T-helper 1 cell treated with Interleukin-12 subunit alpha and Interleukin-12 subunit beta and Interleukin-4 antibody, amounts not matched to agents 30 ng/mL and 1 ng/mL, for 36 hours (primary cell): ENCODE results near the gene ZNF668. TPM values are rescaled to one million over a fixed set of nuclear protein-coding genes. Genes with fewer than 3 reads are reported as not detected.

Source experiments
- intact Hi-C: fragments of 100-400 bp; cut with micrococcal nuclease; formaldehyde crosslinking; loops from one replicate; pipeline ENCODE4 v1.15.1; 2024
- total RNA-seq: library from RNA; stranded (reverse); gene quantifications from 2 replicates; pipeline ENCODE4 v1.2.3, GENCODE V29; 2022

Gene ZNF668
- total RNA-seq, 1 donor from 2014 or later = 15.5 TPM

GRCh38 chr16:31061813-31062440, 12.1 kb downstream of the ZNF668 start:
- intact Hi-C loops = no loop called here

DNA sequence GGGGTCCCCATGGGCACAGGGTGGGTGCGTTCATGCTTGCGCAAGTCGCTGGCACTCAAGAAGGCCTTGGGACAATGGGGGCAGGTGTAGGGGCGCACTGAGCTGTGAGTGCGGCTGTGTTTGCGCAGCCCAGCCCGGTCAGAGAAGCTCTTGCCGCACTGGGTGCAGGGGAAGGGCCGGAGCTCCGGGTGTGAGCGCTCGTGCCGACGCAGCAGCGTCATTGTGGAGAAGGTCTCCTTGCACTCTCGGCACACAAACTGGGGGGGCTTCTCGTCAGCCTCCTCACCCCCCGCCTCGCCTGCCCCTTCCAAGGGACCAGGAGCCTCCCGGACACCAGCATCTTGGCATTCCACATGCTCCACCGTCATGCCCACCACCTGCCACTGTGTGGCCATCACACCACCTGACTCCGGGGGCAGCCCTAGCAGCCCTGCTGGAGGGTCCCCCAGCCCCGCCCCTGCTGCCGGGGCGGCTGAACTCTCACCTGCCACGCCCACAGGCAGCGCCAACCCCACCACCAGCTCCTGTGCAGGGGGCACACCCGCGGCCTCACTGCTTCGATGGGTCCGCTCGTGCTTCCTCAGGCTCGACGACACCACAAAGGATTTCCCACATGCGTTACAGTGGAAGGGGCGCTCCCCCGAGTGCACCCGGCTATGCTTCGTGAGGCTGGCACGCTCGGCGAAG, 12.8 kb downstream of the ZNF668 start:
- intact Hi-C loops = no loop called here

GRCh38 chr16:31055613-31056012, 18.4 kb downstream of the ZNF668 start:
- intact Hi-C loops = no loop called here

GRCh38 chr16:31052114-31052513, 21.9 kb downstream of the ZNF668 start:
- intact Hi-C loops = no loop called here

GRCh38 chr16:31050280-31051030, 23.6 kb downstream of the ZNF668 start:
- intact Hi-C loops = no loop called here

- intact Hi-C loops = no loop called here
These were observed 30.1 kb downstream of the ZNF668 start for GRCh38 chr16:31043898-31044481.

DNA sequence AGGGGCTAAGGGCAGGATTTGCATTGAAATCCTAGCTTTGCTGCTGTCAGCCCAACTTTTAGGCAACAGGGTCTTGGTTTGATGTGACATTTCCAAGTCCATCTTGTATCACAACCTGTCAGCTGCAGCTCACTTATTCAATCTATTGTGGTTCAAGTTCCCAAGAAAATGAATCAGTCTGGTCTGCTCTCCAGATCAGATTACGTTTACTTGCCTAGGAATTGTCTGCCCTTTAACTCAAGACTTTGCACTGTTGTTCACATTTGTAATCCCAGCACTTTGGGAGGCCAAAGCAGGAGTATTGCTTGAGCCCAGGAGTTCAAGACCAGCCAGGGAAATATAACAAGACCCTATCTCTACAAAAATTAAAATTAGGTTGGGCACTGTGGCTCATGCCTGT, 30.7 kb downstream of the ZNF668 start:
- intact Hi-C loops = no loop called here

GRCh38 chr16:31042866-31043265, 31.2 kb downstream of the ZNF668 start:
- intact Hi-C loops = no loop called here

GRCh38 chr16:31038993-31039392, 35.0 kb downstream of the ZNF668 start:
- intact Hi-C loops = no loop called here

- intact Hi-C loops = no loop called here
These were observed 37.3 kb downstream of the ZNF668 start for GRCh38 chr16:31036691-31037090.

- intact Hi-C loops = loop anchor here (1.0 to 5.0 kb wide), 14 partner anchors 37 to 835 kb away; partner anchors contain the start of genes ARMC5, CFAP119, HSD3B7 and ITGAX
These were observed 40.1 kb downstream of the ZNF668 start for GRCh38 chr16:31033709-31034492.

DNA sequence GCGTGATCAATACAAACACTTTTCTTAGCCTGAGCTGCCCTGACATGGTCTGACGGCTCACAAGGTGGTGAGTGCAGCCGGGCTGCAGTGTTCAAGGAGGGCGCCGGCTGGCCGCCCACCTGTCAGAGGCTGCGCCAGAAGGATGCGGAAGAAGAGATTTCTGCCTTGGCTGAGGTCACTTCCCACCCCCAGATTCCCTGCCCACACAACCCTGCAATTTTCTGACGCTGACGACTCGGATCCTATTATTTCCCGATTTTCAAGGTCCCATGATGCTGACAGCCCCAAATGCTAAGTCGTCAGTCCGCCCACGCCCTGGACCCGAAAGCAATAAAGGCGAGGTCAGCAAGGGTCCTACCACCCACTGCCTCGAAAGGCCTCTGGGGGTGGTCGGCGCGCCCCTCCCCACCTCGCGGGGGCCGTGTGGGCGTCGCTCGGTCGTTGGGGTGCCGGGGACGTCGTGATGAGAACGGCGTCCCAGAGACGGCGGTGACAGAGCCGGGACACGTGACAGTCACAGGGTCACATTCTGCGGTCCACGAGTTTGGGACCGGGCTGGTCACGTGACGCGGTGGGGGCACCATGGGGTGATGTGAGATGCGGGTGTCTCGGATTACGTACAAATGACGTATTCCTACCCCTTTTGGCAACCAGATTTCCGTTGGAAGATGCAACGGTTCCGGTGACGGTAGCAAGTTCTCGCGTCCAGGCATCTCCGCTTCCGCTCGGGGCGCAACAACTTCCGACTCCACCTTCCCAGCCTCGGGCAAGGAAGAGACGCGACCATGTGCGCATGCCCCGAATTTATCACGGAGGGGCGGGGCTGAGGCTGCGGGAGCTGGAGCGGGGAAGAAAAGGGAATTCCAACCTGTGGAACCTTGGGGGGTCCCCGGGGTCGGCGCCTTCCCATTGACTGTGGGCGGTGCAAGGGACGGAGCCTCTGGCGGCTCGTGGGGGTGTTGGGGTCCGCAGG, 41.0 kb downstream of the ZNF668 start, which contains the start of gene STX4:
TSS of gene STX4 (plus strand) at position 823 of the 973 bp plus-strand sequence. CDS start 248 bp downstream, outside the sequence.
- intact Hi-C loops = loop anchor here (1.0 to 5.0 kb wide), 12 partner anchors 36 to 836 kb away; partner anchors contain the start of genes ARMC5, CFAP119, HSD3B7 and ITGAX

DNA sequence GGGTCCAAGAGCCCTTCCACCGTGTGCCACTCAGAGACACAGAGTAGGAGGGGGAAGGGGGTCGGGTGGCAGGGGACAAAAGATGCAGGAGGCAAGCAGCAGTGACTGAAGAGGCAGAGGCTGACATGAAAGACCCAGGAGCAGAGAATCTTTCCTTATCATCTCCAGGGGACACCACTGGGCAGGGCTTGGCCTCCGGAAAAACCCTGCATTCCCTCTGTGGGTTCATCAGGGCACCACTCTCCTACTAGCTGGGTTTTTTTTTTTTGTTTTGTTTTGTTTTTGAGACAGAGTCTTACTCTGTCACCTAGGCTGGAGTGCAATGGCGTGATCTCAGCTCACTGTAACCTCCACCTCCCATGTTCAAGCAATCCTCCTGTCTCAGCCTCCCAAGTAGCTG, 42.8 kb downstream of the ZNF668 start:
- intact Hi-C loops = loop anchor here (5.0 kb wide), 2 partner anchors 269 to 326 kb away; partner anchors contain the start of genes CFAP119, ITGAX and RNF40

- intact Hi-C loops = no loop called here
These were observed 44.8 kb downstream of the ZNF668 start for GRCh38 chr16:31029272-31029671.

DNA sequence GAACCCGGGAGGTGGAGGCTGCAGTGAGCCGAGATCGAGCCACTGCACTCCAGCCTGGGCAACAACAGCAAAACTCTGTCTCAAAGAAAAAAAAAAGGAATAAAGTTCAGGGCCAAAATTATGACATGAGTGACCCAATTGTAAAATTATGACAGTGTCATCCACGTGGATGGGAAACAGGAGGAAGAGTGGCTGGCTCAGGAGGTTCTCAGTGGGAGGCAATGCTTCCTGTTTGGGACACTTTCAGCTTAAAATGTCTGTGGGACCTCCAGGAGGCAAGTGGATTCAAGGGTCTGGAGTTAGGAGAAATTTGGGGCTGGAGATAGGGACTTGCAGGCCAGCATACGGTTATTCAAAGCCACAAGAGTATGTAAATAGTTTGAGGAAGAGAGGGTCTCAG, 48.7 kb downstream of the ZNF668 start:
- intact Hi-C loops = no loop called here

- intact Hi-C loops = no loop called here
These were observed 50.3 kb downstream of the ZNF668 start for GRCh38 chr16:31023627-31024226.

DNA sequence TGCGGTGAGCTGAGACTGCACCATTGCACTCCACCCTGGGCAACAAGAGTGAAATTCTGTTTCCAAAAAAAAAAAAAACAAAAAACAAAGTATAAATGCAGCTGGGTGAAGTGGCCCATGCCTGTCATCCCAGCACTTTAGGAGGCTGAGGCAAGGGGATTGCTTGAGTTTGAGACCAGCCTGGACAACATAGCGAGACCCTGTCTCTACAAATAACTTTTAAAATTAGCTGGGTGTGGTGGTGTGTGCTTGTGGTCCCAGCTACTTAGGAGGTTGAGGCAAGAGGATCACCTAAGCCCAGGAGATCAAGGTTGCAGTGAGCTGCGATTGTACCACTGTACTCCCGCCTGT, 50.8 kb downstream of the ZNF668 start:
- intact Hi-C loops = no loop called here

- intact Hi-C loops = no loop called here
These were observed 51.3 kb downstream of the ZNF668 start for GRCh38 chr16:31022544-31023251.

DNA sequence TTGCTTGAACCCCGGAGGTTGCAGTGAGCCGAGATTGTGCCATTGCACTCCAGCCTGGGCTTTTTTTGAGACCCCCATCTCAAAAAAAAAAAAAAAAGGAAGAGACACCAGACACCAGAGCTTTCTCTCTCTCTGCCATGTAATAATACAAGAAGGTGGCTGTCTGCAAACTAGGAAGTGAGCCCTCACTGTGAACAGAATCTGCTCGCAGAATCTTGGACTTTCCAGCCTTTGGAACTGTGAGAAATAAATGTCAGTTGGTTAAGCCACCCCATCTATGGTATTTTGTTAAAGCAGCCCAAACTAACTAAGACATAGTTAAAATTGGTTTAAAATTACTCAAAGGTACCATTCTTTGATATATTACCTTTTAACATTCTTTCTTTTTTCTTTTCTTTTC, 53.5 kb downstream of the ZNF668 start:
- intact Hi-C loops = no loop called here
